Cardiac fibroblast (primary cell): ENCODE measurements around the gene SLIT3.

ENCODE experiments used
- DNase-seq, 2 donors: peaks; one replicate each; pipeline versions ENCODE4 v3.0.0 to v3.0.0-alpha.2; 2010; ENCODE audit warnings: low read depth in 2 of 2
- H3K4me3 ChIP-seq, 2 donors: replicated peaks in 1 of 2; 1 replicate in 1 of 2; 2 replicates in 1 of 2; pipeline ENCODE4 v1.5.1; 2011; ENCODE audit warnings: low read depth in 2 of 2, low read length in 2 of 2, mild to moderate bottlenecking in 2 of 2, moderate library complexity in 1 of 2
- TF ChIP-seq, protein P1 (sequence below): IDR thresholded peaks from one replicate; pipeline ENCODE4 v1.5.1; 2011; ENCODE audit warnings: low read depth, mild to moderate bottlenecking, low read length, inconsistent platforms

SLIT3 gene

GRCh38 chr5:169022718-169023117 lies 278.2 kb downstream of the SLIT3 start:
- H3K4me3 ChIP-seq = no peak overlapping the region
- no peak for DNase-seq
- TF ChIP-seq, protein P1, sequence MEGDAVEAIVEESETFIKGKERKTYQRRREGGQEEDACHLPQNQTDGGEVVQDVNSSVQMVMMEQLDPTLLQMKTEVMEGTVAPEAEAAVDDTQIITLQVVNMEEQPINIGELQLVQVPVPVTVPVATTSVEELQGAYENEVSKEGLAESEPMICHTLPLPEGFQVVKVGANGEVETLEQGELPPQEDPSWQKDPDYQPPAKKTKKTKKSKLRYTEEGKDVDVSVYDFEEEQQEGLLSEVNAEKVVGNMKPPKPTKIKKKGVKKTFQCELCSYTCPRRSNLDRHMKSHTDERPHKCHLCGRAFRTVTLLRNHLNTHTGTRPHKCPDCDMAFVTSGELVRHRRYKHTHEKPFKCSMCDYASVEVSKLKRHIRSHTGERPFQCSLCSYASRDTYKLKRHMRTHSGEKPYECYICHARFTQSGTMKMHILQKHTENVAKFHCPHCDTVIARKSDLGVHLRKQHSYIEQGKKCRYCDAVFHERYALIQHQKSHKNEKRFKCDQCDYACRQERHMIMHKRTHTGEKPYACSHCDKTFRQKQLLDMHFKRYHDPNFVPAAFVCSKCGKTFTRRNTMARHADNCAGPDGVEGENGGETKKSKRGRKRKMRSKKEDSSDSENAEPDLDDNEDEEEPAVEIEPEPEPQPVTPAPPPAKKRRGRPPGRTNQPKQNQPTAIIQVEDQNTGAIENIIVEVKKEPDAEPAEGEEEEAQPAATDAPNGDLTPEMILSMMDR = no peak

DNA sequence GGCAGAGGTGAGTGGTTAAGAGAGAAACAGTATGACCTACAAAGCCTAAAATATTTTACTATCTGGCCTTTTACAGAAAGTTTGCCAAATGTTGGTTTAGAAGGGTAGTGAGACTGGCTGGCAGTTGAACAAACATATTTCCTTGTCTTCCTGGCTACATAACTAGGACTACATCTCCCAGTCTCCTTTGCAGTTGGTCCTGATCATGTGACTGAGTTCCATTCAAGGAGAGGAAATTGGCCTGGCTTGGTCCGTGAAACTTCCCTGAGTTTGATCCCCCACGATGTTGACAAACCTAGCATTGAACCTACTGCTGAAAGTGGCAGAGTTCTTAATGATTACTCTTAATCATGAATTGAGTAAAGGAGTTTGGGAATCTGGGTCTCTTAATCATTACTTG lies 280.8 kb downstream of the SLIT3 start:
- H3K4me3 ChIP-seq = no peak overlapping the region
- TF ChIP-seq, protein P1 = no peak
- DNase-seq = peak; percentile 17 to 34

- TF ChIP-seq, protein P1 = no peak
- no peak overlapping the region for H3K4me3 ChIP-seq
- DNase-seq = no peak
Measured at GRCh38 chr5:169018925-169019324, 282.0 kb downstream of the SLIT3 start.

DNA sequence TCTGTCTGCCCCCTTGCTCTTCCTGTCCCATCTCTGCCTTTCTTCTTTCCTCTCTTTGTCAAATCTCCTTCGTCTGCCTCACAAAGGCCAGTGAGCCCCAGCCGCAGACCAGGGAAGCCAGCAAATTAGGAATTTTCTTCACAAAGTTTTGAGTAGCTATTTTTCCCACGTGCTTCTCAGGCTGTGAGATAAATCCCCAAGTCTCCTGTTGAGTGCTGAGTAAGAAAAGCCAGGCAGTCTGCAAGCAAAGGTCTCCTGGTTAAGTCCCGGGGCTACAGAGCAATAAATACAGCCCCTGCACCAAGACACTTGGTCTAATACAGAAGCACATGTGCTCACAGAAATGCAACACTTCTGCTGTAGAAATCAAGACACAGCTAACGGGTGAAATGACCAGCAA lies 284.9 kb downstream of the SLIT3 start:
- no peak for DNase-seq
- no peak overlapping the region for H3K4me3 ChIP-seq
- TF ChIP-seq, protein P1 = no peak

DNA sequence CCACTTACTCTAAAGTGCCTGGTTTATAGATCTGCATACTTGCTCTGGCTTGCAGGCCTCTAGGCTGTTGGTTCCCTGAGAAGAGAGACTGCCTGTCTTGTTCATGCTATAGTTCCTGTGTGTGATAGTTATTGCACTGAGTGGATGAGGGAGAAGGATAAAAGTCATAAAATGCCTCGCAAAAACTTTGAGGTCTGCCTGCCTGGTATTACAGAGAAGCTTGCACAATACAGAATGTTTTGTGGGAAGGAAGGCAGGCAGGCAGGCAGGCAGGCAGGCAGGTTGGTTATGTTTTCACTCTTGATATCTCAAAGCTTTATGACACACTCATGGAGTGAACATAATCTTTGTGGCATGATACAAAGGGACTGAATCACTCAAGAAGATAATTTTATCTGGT lies 287.1 kb downstream of the SLIT3 start:
- no peak for DNase-seq
- TF ChIP-seq, protein P1 = no peak
- no peak overlapping the region for H3K4me3 ChIP-seq

DNA sequence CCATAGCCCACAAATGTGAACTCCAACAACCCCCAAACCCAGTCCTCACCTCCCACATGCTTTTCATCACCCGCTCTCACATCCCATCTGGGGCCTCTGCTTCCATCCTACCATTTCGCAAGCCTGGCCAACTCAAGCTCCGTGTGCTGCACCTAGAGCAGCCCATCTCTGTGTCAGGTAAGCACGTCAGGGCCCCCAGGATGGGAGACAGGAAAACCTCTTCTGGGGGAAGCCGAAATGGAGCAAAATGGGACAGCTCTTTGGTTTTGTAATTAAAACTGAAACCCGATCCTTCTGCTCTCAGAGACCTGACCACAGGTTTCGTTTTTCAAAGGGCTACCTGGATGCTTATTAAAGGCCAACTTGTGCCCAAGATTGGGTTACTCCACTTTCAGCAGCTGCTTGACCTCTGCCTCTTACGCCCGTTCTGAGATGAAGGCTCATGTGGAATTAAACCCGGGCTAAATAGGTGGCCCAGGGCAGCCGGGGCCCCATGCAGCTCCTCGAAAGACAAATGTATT lies 287.7 kb downstream of the SLIT3 start:
- no peak overlapping the region for H3K4me3 ChIP-seq
- TF ChIP-seq, protein P1 = no peak
- DNase-seq = no peak

GRCh38 chr5:169012450-169012849 lies 288.5 kb downstream of the SLIT3 start:
- no peak for DNase-seq
- TF ChIP-seq, protein P1 = no peak
- no peak overlapping the region for H3K4me3 ChIP-seq
